Keratinocyte (primary cell): Measurements from ENCODE around the gene CHAC1. TPM values are rescaled to one million over a fixed set of nuclear protein-coding genes. Genes with fewer than 3 reads are reported as not detected.

Experiments used
- DNase-seq: peaks from one replicate; pipeline ENCODE4 v3.0.0-alpha.2; 2011; ENCODE audit warnings: low read depth, missing footprints, low spot score
- FAIRE-seq: peaks from 2 replicates; lab custom pipeline; 2011; peaks lifted over from hg19 to GRCh38; lab: Jason Lieb, UNC
- H2AFZ ChIP-seq: 2 replicates; pipeline ENCODE4 v1.6.0; 2012; ENCODE audit warnings: low read length, control low read depth, inconsistent platforms; ENCODE audit not compliant: control insufficient read depth
- H3K27ac ChIP-seq: 2 replicates; pipeline ENCODE4 v1.5.1; 2011; ENCODE audit warnings: low read length; ENCODE audit not compliant: control insufficient read depth, insufficient read depth
- H3K27me3 ChIP-seq: 3 replicates; pipeline ENCODE4 v1.6.0; 2011; ENCODE audit warnings: low read length; ENCODE audit not compliant: control insufficient read depth, insufficient read depth; ENCODE audit errors: extremely low read depth
- H3K36me3 ChIP-seq, 2 experiments: 2 replicates in 1 of 2; 3 replicates in 1 of 2; pipeline ENCODE4 v1.5.1; 2011; ENCODE audit warnings: low read length in 2 of 2, mild to moderate bottlenecking in 1 of 2; ENCODE audit not compliant: control insufficient read depth in 2 of 2, insufficient read depth in 2 of 2; ENCODE audit errors: extremely low read depth in 1 of 2
- H3K4me1 ChIP-seq: 3 replicates; pipeline ENCODE4 v1.5.1; 2011; ENCODE audit warnings: low read length; ENCODE audit not compliant: control insufficient read depth, insufficient read depth; ENCODE audit errors: extremely low read depth
- H3K4me2 ChIP-seq: 3 replicates; pipeline ENCODE4 v1.6.0; 2011; ENCODE audit warnings: low read depth, low read length; ENCODE audit not compliant: control insufficient read depth, insufficient read depth; ENCODE audit errors: extremely low read depth
- H3K4me3 ChIP-seq, 3 experiments: fragments of 200-600 bp in 1 of 3; sonication (generic) in 1 of 3; 2 replicates in 2 of 3; 3 replicates in 1 of 3; pipeline ENCODE4 v1.5.1; 2011 to 2016; ENCODE audit warnings: low read length in 3 of 3, mild to moderate bottlenecking in 3 of 3, control low read depth in 2 of 3, inconsistent platforms in 1 of 3, low read depth in 1 of 3, mixed read lengths in 1 of 3, mixed run types in 1 of 3, moderate library complexity in 1 of 3; ENCODE audit not compliant: control insufficient read depth in 2 of 3, insufficient read depth in 2 of 3; ENCODE audit errors: extremely low read depth in 1 of 3
- H3K79me2 ChIP-seq: 2 replicates; pipeline ENCODE4 v1.6.0; 2012; ENCODE audit warnings: low read length; ENCODE audit not compliant: control insufficient read depth, insufficient read depth
- H3K9ac ChIP-seq: 3 replicates; pipeline ENCODE4 v1.6.0; 2011; ENCODE audit warnings: low read length; ENCODE audit not compliant: control insufficient read depth, insufficient read depth; ENCODE audit errors: extremely low read depth
- H3K9me1 ChIP-seq: 3 replicates; pipeline ENCODE4 v1.6.0; 2011; ENCODE audit warnings: low read length; ENCODE audit not compliant: control insufficient read depth, insufficient read depth; ENCODE audit errors: extremely low read depth
- H3K9me3 ChIP-seq: 2 replicates; pipeline ENCODE4 v1.5.1; 2012; ENCODE audit warnings: low read depth, low read length; ENCODE audit not compliant: control insufficient read depth
- H4K20me1 ChIP-seq: 3 replicates; pipeline ENCODE4 v1.6.0; 2011; ENCODE audit warnings: low read length; ENCODE audit not compliant: control insufficient read depth, insufficient read depth; ENCODE audit errors: extremely low read depth
- CTCF ChIP-seq, 3 experiments: IDR thresholded peaks in 1 of 3; conservative IDR thresholded peaks in 1 of 3; optimal IDR thresholded peaks in 1 of 3; 2 replicates in 2 of 3; 3 replicates in 1 of 3; pipeline versions ENCODE3 to v1.5.1; 2011; ENCODE audit warnings: low read length in 3 of 3, mild to moderate bottlenecking in 3 of 3, moderate library complexity in 2 of 3, control low read depth in 1 of 3, inconsistent platforms in 1 of 3; ENCODE audit not compliant: insufficient read depth in 2 of 3; ENCODE audit errors: extremely low read depth in 1 of 3
- EZH2 ChIP-seq: IDR thresholded peaks from one replicate; pipeline ENCODE4 v1.6.1; 2012; ENCODE audit warnings: inconsistent platforms, mild to moderate bottlenecking, low read length, moderate library complexity
- dilution Hi-C: fragments of 300-500 bp; cut with MboI; formaldehyde crosslinking; loops from one replicate; pipeline ENCODE4 v1.7.0; 2020; ENCODE audit warnings: low sequenced_read_pairs; ENCODE audit not compliant: extremely low pct_ligation_motif_present
- polyA plus RNA-seq, 5 experiments: library from polyadenylated mRNA; depleted of rRNA in 3 of 5; stranded (reverse) in 3 of 5; stranded (forward) in 1 of 5; unstranded in 1 of 5; fragments of >200 nt; gene quantifications; 1 replicate in 1 of 5; 2 replicates in 3 of 5; 3 replicates in 1 of 5; pipeline versions ENCODE4 v1.2.1 to v1.2.3, GENCODE V29; 2011 to 2012; ENCODE audit warnings: missing spikeins in 2 of 5, low read depth in 1 of 5, low replicate concordance in 1 of 5

Gene CHAC1
- polyA plus RNA-seq, 1 donor (not counting 4 experiments of a cell fraction or from before 2014, with no cell fraction given) = 6.4 TPM

GRCh38 chr15:40982855-40983254 is 29.6 kb downstream of the CHAC1 start:
- Histone ChIP-seq H3K27ac (no peak overlapping the region), H4K20me1 (no peaks in the 10 kb centered on the region), H3K36me3 (peaks cover 58 to 82% of the 10 kb centered on the region in 2 experiments), H3K4me3 (no peak overlapping the region), H3K4me2 (no peak overlapping the region), H3K27me3 (no peaks in the 10 kb centered on the region), H3K9me3 (no peaks in the 10 kb centered on the region), H2AFZ (no peak overlapping the region), H3K9ac (no peak overlapping the region), H3K9me1 (no peaks in the 10 kb centered on the region), H3K79me2 (no peaks in the 10 kb centered on the region), H3K4me1 (no peaks in the 10 kb centered on the region)
- dilution Hi-C loops = no loop called here
- TF ChIP-seq CTCF (optimal IDR thresholded peaks at IDR 0.05 in 1 of 3, IDR thresholded peaks at IDR 0.05 in 1 of 3, conservative IDR thresholded peaks at IDR 0.05 in 1 of 3; ENCODE audit: extremely low read depth in 1 of 3, insufficient read depth in 2 of 3, low read length in 3 of 3) (no peak), EZH2 (no peak)
- no peak for FAIRE-seq
- no peak for DNase-seq

DNA sequence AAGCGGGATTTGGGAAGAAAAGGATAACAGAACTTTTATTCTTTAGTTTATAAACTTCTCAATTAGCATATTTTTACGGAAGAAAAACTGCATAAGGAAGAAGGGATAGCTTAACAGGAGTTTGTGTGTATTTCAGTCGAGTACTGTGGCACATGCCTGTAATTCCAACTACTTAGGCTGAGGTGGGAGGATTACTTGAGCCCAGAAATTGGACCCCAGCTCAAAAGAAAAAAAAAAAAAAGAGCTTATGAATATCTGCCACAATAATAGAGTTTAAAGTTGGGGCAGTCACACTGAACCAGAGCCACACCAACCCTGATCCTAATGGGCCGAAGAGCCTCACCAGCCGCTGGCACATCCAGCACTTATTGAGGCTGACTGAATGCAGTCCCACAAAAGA is 31.1 kb downstream of the CHAC1 start:
- Histone ChIP-seq H3K36me3 (peaks cover 49 to 75% of the 10 kb centered on the region in 2 experiments), H4K20me1 (no peaks in the 10 kb centered on the region), H3K27me3 (no peaks in the 10 kb centered on the region), H3K9ac (no peak overlapping the region), H3K9me1 (no peaks in the 10 kb centered on the region), H3K4me2 (no peak overlapping the region), H3K79me2 (no peaks in the 10 kb centered on the region), H3K27ac (no peak overlapping the region), H3K4me1 (no peaks in the 10 kb centered on the region), H2AFZ (no peak overlapping the region), H3K4me3 (no peak overlapping the region), H3K9me3 (no peaks in the 10 kb centered on the region)
- DNase-seq (no peak), FAIRE-seq (no peak)
- dilution Hi-C loops = no loop called here
- TF ChIP-seq CTCF (optimal IDR thresholded peaks at IDR 0.05 in 1 of 3, IDR thresholded peaks at IDR 0.05 in 1 of 3, conservative IDR thresholded peaks at IDR 0.05 in 1 of 3; ENCODE audit: extremely low read depth in 1 of 3, insufficient read depth in 2 of 3, low read length in 3 of 3) (no peak), EZH2 (no peak)
